Lung (tissue), 12 donors: ENCODE results near the gene ZDHHC22. TPM values are rescaled to one million over a fixed set of nuclear protein-coding genes. Genes with fewer than 3 reads are reported as not detected.

ENCODE experiments used
- ATAC-seq: fragments of 200-7000 bp; cut with Tn5 transposase; one replicate; pipeline ENCODE4 v1.9.1; 2020; ENCODE audit warnings: moderate number of reproducible peaks; ENCODE audit not compliant: insufficient read depth, low FRiP score
- DNase-seq, 3 donors: peaks; one replicate each; pipeline ENCODE4 v3.0.0-alpha.2; 2013 to 2017
- H3K27ac ChIP-seq, 2 donors: one replicate each; pipeline ENCODE4 v1.5.1; 2013; ENCODE audit warnings: mild to moderate bottlenecking in 2 of 2, moderate library complexity in 2 of 2, control low read depth in 1 of 2, inconsistent platforms in 1 of 2, low read depth in 1 of 2, low read length in 1 of 2
- H3K27me3 ChIP-seq, 3 donors: one replicate each; pipeline ENCODE4 v1.5.1; 2013; ENCODE audit warnings: low read length in 2 of 3; ENCODE audit not compliant: control insufficient read depth in 3 of 3, insufficient read depth in 3 of 3
- H3K36me3 ChIP-seq, 4 donors: one replicate each; pipeline ENCODE4 v1.5.1; 2013; ENCODE audit warnings: low read length in 4 of 4, mild to moderate bottlenecking in 1 of 4, moderate library complexity in 1 of 4; ENCODE audit not compliant: control insufficient read depth in 4 of 4, insufficient read depth in 4 of 4
- H3K4me1 ChIP-seq, 5 donors: one replicate each; pipeline ENCODE4 v1.5.1; 2013; ENCODE audit warnings: low read length in 5 of 5, mild to moderate bottlenecking in 2 of 5, moderate library complexity in 1 of 5; ENCODE audit not compliant: control insufficient read depth in 5 of 5, insufficient read depth in 5 of 5
- H3K4me3 ChIP-seq: one replicate; pipeline ENCODE4 v1.5.1; 2013; ENCODE audit warnings: mild to moderate bottlenecking, control low read depth, moderate library complexity
- H3K9ac ChIP-seq, 2 donors: one replicate each; pipeline ENCODE4 v1.5.1; 2013; ENCODE audit warnings: low read length in 2 of 2, control low read depth in 1 of 2; ENCODE audit not compliant: insufficient read depth in 1 of 2
- H3K9me3 ChIP-seq, 4 donors: one replicate each; pipeline ENCODE4 v1.5.1; 2013; ENCODE audit warnings: low read length in 3 of 4, mild to moderate bottlenecking in 1 of 4, moderate library complexity in 1 of 4; ENCODE audit not compliant: control insufficient read depth in 4 of 4, insufficient read depth in 3 of 4
- CTCF ChIP-seq: IDR thresholded peaks from 2 replicates; pipeline ENCODE4 v1.5.1; 2012; ENCODE audit warnings: mild to moderate bottlenecking; ENCODE audit errors: control extremely low read depth, extremely low read depth
- WGBS, 2 donors: extraction: QIAGEN DNeasy Blood & Tissue Kit; methylation state at CpG; one replicate each; pipeline ENCODE4 v1.1.7; 2013; 5-methylcytosine and 5-hydroxymethylcytosine counted together
- polyA plus RNA-seq, 2 donors: library from polyadenylated mRNA; stranded (reverse); fragments of 200-250 nt; gene quantifications; one replicate each; pipeline ENCODE4 v1.2.1, GENCODE V29; 2013
- total RNA-seq, 2 donors: library from RNA; depleted of rRNA in 1 of 2; stranded (reverse); fragments of >200 nt in 1 of 2; gene quantifications; one replicate each; pipeline ENCODE4 v1.2.1, GENCODE V29; 2014 to 2021
- donor health status: control.
- donor health status: control.
- donor health status: Bipolar disorder and iron deficiency.
- donor health status: healthy.
- donor health status: DM: yes; HTN: yes; CAD: no.

The ZDHHC22 gene
- total and polyA plus RNA-seq, 4 donors = 0.02 TPM; not detected in 3

- WGBS, 2 donors = 81 to 84% methylated on average over 15 of the region's 15 CpGs
- TF ChIP-seq CTCF = no peak
- no peak for DNase-seq
- Histone ChIP-seq H3K36me3 (no peaks in the 10 kb centered on the region), H3K27me3 (peaks cover 10 to 68% (median 65%) of the 10 kb centered on the region in 3 donors), H3K9ac (no peak overlapping the region), H3K27ac (no peak overlapping the region), H3K9me3 (peaks cover 0 to 2% (median 0%) of the 10 kb centered on the region in 4 donors), H3K4me1 (peaks cover 0 to 15% (median 3%) of the 10 kb centered on the region in 5 donors), H3K4me3 (no peak overlapping the region)
- ATAC-seq = no peak
Measured at GRCh38 chr14:77139022-77139421, 2.6 kb downstream of the ZDHHC22 start.

- no peak overlapping the region for H3K9ac ChIP-seq
- WGBS, 2 donors = 9 to 11% methylated on average over 22 of the region's 22 CpGs
- DNase-seq (peak; percentile 82 to 88 (median 85)), ATAC-seq (no peak)
- no peak for TF ChIP-seq CTCF
- peaks cover 0 to 14% (median 0%) of the 10 kb centered on the region in 4 donors for H3K9me3 ChIP-seq
- no peaks in the 10 kb centered on the region for H3K36me3 ChIP-seq
- H3K4me1 ChIP-seq = no peaks in the 10 kb centered on the region
- H3K27me3 ChIP-seq = peaks cover 9 to 29% (median 24%) of the 10 kb centered on the region in 3 donors
- H3K4me3 ChIP-seq = no peak overlapping the region
- H3K27ac ChIP-seq = no peak overlapping the region
Measured at GRCh38 chr14:77133720-77134338, 7.8 kb downstream of the ZDHHC22 start.

- Histone ChIP-seq H3K27ac (no peak overlapping the region), H3K4me1 (no peaks in the 10 kb centered on the region), H3K36me3 (no peaks in the 10 kb centered on the region), H3K9me3 (peaks cover 0 to 14% (median 0%) of the 10 kb centered on the region in 4 donors), H3K4me3 (no peak overlapping the region), H3K27me3 (peaks cover 5 to 16% (median 9%) of the 10 kb centered on the region in 3 donors), H3K9ac (no peak overlapping the region)
- ATAC-seq (no peak), DNase-seq (no peak)
- TF ChIP-seq CTCF = no peak
- 91 to 97% methylated on average over 5 of the region's 5 CpGs for WGBS, 2 donors
Measured at GRCh38 chr14:77131871-77132486, 9.6 kb downstream of the ZDHHC22 start.
